ENCODE results near the gene IL21. TPM values are rescaled to one million over a fixed set of nuclear protein-coding genes. Genes with fewer than 3 reads are reported as not detected.

Gene IL21
- total RNA-seq, 1 experiment from 2014 or later = not detected

DNA sequence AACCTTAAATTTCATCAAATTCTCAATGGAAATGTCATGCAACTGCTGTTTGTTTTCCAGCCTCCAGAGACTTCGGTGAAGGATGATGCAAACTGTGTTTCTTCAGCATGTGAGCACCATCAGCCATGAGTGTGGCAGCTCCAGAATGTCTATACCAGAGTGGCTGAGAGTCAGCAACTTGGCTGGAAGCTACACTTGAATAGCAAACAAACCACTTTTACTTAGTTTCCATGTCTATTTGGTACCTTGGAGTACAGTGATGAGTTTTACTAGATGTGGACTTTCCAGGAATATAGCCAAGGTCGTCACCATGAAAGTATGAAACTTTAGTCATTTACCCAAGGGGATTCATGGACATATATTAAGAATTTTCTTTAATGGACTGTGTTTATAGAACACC is 4.3 kb upstream of the IL21 start:
- DNase-seq = no peak
- no TSS peak for BruUV-seq (replicated peaks)
- Mint-ChIP-seq H3K27me3 (ENCODE audit: insufficient read depth, unreplicated experiment) (no peaks in the 10 kb centered on the region), H3K4me3 (ENCODE audit: unreplicated experiment) (no peak overlapping the region), H3K4me1 (ENCODE audit: low read depth, unreplicated experiment) (no peaks in the 10 kb centered on the region), H3K27ac (ENCODE audit: unreplicated experiment) (no peak overlapping the region), H3K9me3 (ENCODE audit: unreplicated experiment) (no peaks in the 10 kb centered on the region), H3K36me3 (ENCODE audit: insufficient read depth, unreplicated experiment) (no peaks in the 10 kb centered on the region)
- H3K4me1 ChIP-seq = no peaks in the 10 kb centered on the region
- H3K9me3 ChIP-seq = no peaks in the 10 kb centered on the region
- no peak overlapping the region for H3K4me3 ChIP-seq (ENCODE audit: low read depth, low read length)
- ChIA-PET CTCF (no interaction called here), POLR2A (no interaction called here)
- intact Hi-C loops (cut with micrococcal nuclease; ENCODE audit: unreplicated experiment) = no loop called here
- no peaks in the 10 kb centered on the region for H3K36me3 ChIP-seq (ENCODE audit: control insufficient read depth, insufficient read depth, low read length)
- no peaks in the 10 kb centered on the region for H3K27me3 ChIP-seq (replicated peaks; ENCODE audit: control insufficient read depth, insufficient read depth, low read length)
- TF ChIP-seq, protein P1, sequence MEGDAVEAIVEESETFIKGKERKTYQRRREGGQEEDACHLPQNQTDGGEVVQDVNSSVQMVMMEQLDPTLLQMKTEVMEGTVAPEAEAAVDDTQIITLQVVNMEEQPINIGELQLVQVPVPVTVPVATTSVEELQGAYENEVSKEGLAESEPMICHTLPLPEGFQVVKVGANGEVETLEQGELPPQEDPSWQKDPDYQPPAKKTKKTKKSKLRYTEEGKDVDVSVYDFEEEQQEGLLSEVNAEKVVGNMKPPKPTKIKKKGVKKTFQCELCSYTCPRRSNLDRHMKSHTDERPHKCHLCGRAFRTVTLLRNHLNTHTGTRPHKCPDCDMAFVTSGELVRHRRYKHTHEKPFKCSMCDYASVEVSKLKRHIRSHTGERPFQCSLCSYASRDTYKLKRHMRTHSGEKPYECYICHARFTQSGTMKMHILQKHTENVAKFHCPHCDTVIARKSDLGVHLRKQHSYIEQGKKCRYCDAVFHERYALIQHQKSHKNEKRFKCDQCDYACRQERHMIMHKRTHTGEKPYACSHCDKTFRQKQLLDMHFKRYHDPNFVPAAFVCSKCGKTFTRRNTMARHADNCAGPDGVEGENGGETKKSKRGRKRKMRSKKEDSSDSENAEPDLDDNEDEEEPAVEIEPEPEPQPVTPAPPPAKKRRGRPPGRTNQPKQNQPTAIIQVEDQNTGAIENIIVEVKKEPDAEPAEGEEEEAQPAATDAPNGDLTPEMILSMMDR (IDR thresholded peaks at IDR 0.05; ENCODE audit: insufficient read depth in 1 of 2, low read depth in 1 of 2, low read length in 1 of 2, severe bottlenecking in 1 of 2, unreplicated experiment in 1 of 2) = no peak

- no peak for DNase-seq
- no peaks in the 10 kb centered on the region for H3K9me3 Mint-ChIP-seq (ENCODE audit: unreplicated experiment)
- intact Hi-C loops (cut with micrococcal nuclease; ENCODE audit: unreplicated experiment) = no loop called here
- H3K4me3 ChIP-seq (ENCODE audit: low read depth, low read length) = no peak overlapping the region
- TF ChIP-seq, protein P1 (IDR thresholded peaks at IDR 0.05; ENCODE audit: insufficient read depth in 1 of 2, low read depth in 1 of 2, low read length in 1 of 2, severe bottlenecking in 1 of 2, unreplicated experiment in 1 of 2) = no peak
- H3K4me3 Mint-ChIP-seq (ENCODE audit: unreplicated experiment) = no peak overlapping the region
- no TSS peak for BruUV-seq (replicated peaks)
- no peaks in the 10 kb centered on the region for H3K36me3 Mint-ChIP-seq (ENCODE audit: insufficient read depth, unreplicated experiment)
- no peaks in the 10 kb centered on the region for H3K36me3 ChIP-seq (ENCODE audit: control insufficient read depth, insufficient read depth, low read length)
- H3K27me3 Mint-ChIP-seq (ENCODE audit: insufficient read depth, unreplicated experiment) = no peaks in the 10 kb centered on the region
- no peaks in the 10 kb centered on the region for H3K4me1 ChIP-seq
- H3K27me3 ChIP-seq (replicated peaks; ENCODE audit: control insufficient read depth, insufficient read depth, low read length) = no peaks in the 10 kb centered on the region
- H3K4me1 Mint-ChIP-seq (ENCODE audit: low read depth, unreplicated experiment) = no peaks in the 10 kb centered on the region
- ChIA-PET CTCF (no interaction called here), POLR2A (no interaction called here)
- no peaks in the 10 kb centered on the region for H3K9me3 ChIP-seq
- H3K27ac Mint-ChIP-seq (ENCODE audit: unreplicated experiment) = no peak overlapping the region
These were observed 3.3 kb upstream of the IL21 start for GRCh38 chr4:122624205-122624604.

DNA sequence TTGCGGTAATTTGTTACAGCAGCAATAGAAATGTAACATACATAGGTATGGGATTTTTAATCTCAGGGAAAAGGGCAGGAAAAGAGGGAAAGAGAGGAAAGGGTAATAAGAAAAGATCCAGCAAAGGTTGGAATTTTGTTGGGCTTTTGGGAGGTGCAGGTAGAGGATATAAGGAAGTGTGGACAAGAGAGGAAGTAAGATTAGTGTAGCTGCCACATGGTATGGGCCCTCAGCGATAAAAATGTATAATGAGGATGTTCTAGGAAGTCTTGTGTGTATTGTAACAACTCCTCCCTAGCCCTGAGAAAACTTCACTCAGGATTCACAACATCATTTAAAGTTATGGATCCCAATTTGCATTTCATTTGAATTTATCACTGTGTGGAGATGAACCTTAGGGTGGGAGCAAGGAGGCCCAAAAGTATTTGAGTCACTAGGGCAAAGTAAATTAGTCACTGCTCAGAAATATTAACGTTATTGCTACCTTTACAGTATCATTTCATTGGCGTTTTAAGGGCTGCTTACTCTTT is 2.8 kb upstream of the IL21 start:
- TF ChIP-seq, protein P1 (IDR thresholded peaks at IDR 0.05; ENCODE audit: insufficient read depth in 1 of 2, low read depth in 1 of 2, low read length in 1 of 2, severe bottlenecking in 1 of 2, unreplicated experiment in 1 of 2) = no peak
- Histone ChIP-seq H3K27me3 (replicated peaks; ENCODE audit: control insufficient read depth, insufficient read depth, low read length) (no peaks in the 10 kb centered on the region), H3K36me3 (ENCODE audit: control insufficient read depth, insufficient read depth, low read length) (no peaks in the 10 kb centered on the region), H3K4me3 (ENCODE audit: low read depth, low read length) (no peak overlapping the region), H3K9me3 (no peaks in the 10 kb centered on the region), H3K4me1 (no peaks in the 10 kb centered on the region)
- ChIA-PET CTCF (no interaction called here), POLR2A (no interaction called here)
- no TSS peak for BruUV-seq (replicated peaks)
- no peaks in the 10 kb centered on the region for H3K9me3 Mint-ChIP-seq (ENCODE audit: unreplicated experiment)
- no peak overlapping the region for H3K27ac Mint-ChIP-seq (ENCODE audit: unreplicated experiment)
- H3K4me1 Mint-ChIP-seq (ENCODE audit: low read depth, unreplicated experiment) = no peaks in the 10 kb centered on the region
- DNase-seq = no peak
- intact Hi-C loops (cut with micrococcal nuclease; ENCODE audit: unreplicated experiment) = no loop called here
- H3K36me3 Mint-ChIP-seq (ENCODE audit: insufficient read depth, unreplicated experiment) = no peaks in the 10 kb centered on the region
- no peaks in the 10 kb centered on the region for H3K27me3 Mint-ChIP-seq (ENCODE audit: insufficient read depth, unreplicated experiment)
- no peak overlapping the region for H3K4me3 Mint-ChIP-seq (ENCODE audit: unreplicated experiment)

Measured in Caco-2 (cell line).